PC-9 (cell line): ENCODE results near the gene LRRTM3.

Experiments used
- CTCF ChIP-seq: fragments of 200-600 bp; sonication (generic); conservative IDR thresholded peaks from 2 replicates; pipeline ENCODE4 v1.6.1; 2017; ENCODE audit warnings: mixed run types, antibody characterized with exemption, mild to moderate bottlenecking, moderate library complexity
- EZH2 ChIP-seq: fragments of 200-600 bp; sonication (generic); IDR thresholded peaks from 2 replicates; pipeline ENCODE4 v1.8.0; 2017; ENCODE audit warnings: antibody characterized with exemption, low read depth

- TF ChIP-seq CTCF = no peak
- TF ChIP-seq EZH2 = no peak
Measured at GRCh38 chr10:67046507-67046906, 120.7 kb downstream of the LRRTM3 start.
